HepG2 (cell line): ENCODE measurements around the gene CC2D1A. TPM values are rescaled to one million over a fixed set of nuclear protein-coding genes. Genes with fewer than 3 reads are reported as not detected.
A peak's percentile ranks its signal among the peaks of the same experiment; 100 is the strongest.

ENCODE experiments used
- ATAC-seq: fragments of 200-7000 bp; cut with Tn5 transposase; 3 replicates; pipeline ENCODE4 v1.9.1; 2020; ENCODE audit warnings: mild to moderate bottlenecking, moderate library complexity
- BruUV-seq: library from RNA; stranded (reverse); fragments of 400-500 nt; replicated peaks from 2 replicates; lab custom pipeline; 2021; lab: Mats Ljungman, UMichigan
- CTCF ChIA-PET: fragments of 300-600 bp; formaldehyde crosslinking; extraction: SDS; loops from one replicate; lab custom pipeline; 2021; ENCODE audit warnings: low total read pairs, inconsistent platforms, low intra/inter-chr PET ratio; lab: Yijun Ruan, JAX
- POLR2A ChIA-PET: fragments of 350-600 bp; sonication (Branson Sonifier 250); formaldehyde crosslinking; loops from one replicate; lab custom pipeline; 2020; ENCODE audit warnings: antibody characterized with exemption, inconsistent platforms; lab: Yijun Ruan, JAX
- DNase-seq: peaks from one replicate; pipeline ENCODE4 v3.0.0-alpha.2; 2015; ENCODE audit warnings: low spot score
- FAIRE-seq: peaks from 3 replicates; lab custom pipeline; 2011; peaks lifted over from hg19 to GRCh38; lab: Jason Lieb, UNC
- H2AFZ ChIP-seq: one replicate; pipeline ENCODE4 v1.6.1; 2011; ENCODE audit warnings: low read length, inconsistent platforms
- H3K27ac ChIP-seq: fragments of 300-600 bp; 3 replicates; pipeline ENCODE4 v1.8.0; 2011; ENCODE audit warnings: mixed run types, mild to moderate bottlenecking, mixed read lengths, low read length, inconsistent platforms; ENCODE audit not compliant: insufficient read depth; ENCODE audit errors: extremely low read length
- H3K27me3 ChIP-seq, 2 experiments: fragments of 200-600 bp in 1 of 2; 2 replicates in 1 of 2; 3 replicates in 1 of 2; pipeline versions ENCODE4 v1.6.0 to v1.8.0; 2011; ENCODE audit warnings: low read length in 2 of 2, mild to moderate bottlenecking in 2 of 2, moderate library complexity in 2 of 2, inconsistent platforms in 1 of 2; ENCODE audit not compliant: insufficient read depth in 2 of 2, control insufficient read depth in 1 of 2
- H3K36me3 ChIP-seq, 2 experiments: fragments of 200-600 bp in 1 of 2; replicated peaks in 1 of 2; 2 replicates in 1 of 2; 3 replicates in 1 of 2; pipeline versions ENCODE4 v1.5.1 to v1.8.0; 2011; ENCODE audit warnings: low read length in 2 of 2, inconsistent platforms in 1 of 2; ENCODE audit not compliant: insufficient read depth in 2 of 2, control insufficient read depth in 1 of 2
- H3K4me1 ChIP-seq: 2 replicates; pipeline ENCODE4 v1.5.1; 2012; ENCODE audit warnings: low read length, inconsistent platforms; ENCODE audit not compliant: insufficient read depth
- H3K4me2 ChIP-seq: 2 replicates; pipeline ENCODE4 v1.6.0; 2011; ENCODE audit warnings: low read depth, low read length, inconsistent platforms
- H3K4me3 ChIP-seq, 3 experiments: fragments of 200-600 bp in 1 of 3; sonication (generic), shearing (Covaris generic) in 1 of 3; replicated peaks in 1 of 3; 2 replicates each; pipeline ENCODE4 v1.5.1; 2011 to 2016; ENCODE audit warnings: low read length in 3 of 3, inconsistent platforms in 2 of 3, low read depth in 2 of 3, mild to moderate bottlenecking in 2 of 3, control low read depth in 1 of 3, mixed read lengths in 1 of 3; ENCODE audit not compliant: insufficient read depth in 1 of 3
- H3K79me2 ChIP-seq: one replicate; pipeline ENCODE4 v1.6.1; 2011; ENCODE audit warnings: low read length, inconsistent platforms; ENCODE audit not compliant: insufficient read depth
- H3K9ac ChIP-seq: 2 replicates; pipeline ENCODE4 v1.6.0; 2011; ENCODE audit warnings: mild to moderate bottlenecking, low read depth, low read length, inconsistent platforms; ENCODE audit not compliant: insufficient read depth
- H3K9me3 ChIP-seq: 2 replicates; pipeline ENCODE4 v1.5.1; 2012; ENCODE audit warnings: mild to moderate bottlenecking, low read length
- H4K20me1 ChIP-seq: 2 replicates; pipeline ENCODE4 v1.6.0; 2011; ENCODE audit warnings: inconsistent platforms, mild to moderate bottlenecking, low read length, moderate library complexity; ENCODE audit not compliant: insufficient read depth
- IKZF1 ChIP-seq: fragments of 450-650 bp; IDR thresholded peaks from 2 replicates; pipeline ENCODE4 v1.7.1; 2016
- RBFOX2 ChIP-seq: fragments of 200-400 bp; formaldehyde crosslinking; IDR thresholded peaks from 2 replicates; pipeline ENCODE4 v1.6.1; 2017; ENCODE audit warnings: low read depth, mild to moderate bottlenecking, low read length
- ZNF777 ChIP-seq: sonication (generic); formaldehyde crosslinking; IDR thresholded peaks from 2 replicates; pipeline ENCODE4 v1.4.0; 2020; ENCODE audit warnings: missing genetic modification reagents
- ZNF816 ChIP-seq: sonication (generic); formaldehyde crosslinking; IDR thresholded peaks from 2 replicates; pipeline ENCODE4 v1.8.0; 2022; ENCODE audit warnings: missing genetic modification reagents, mild to moderate bottlenecking, borderline replicate concordance
- WGBS: methylation state at CpG from one replicate; pipeline ENCODE4 v1.1.6; 2017; ENCODE audit warnings: low lambda C conversion rate; 5-methylcytosine and 5-hydroxymethylcytosine counted together
- in situ Hi-C: cut with HindIII; loops from 2 replicates; pipeline ENCODE4 v1.10.0; 2017; ENCODE audit warnings: low pct_unique_long_range_greater_than_20kb; ENCODE audit not compliant: extremely low pct_ligation_motif_present
- intact Hi-C: fragments of 100-400 bp; cut with micrococcal nuclease; formaldehyde crosslinking; loops from one replicate; pipeline ENCODE4 v1.10.0; 2022; ENCODE audit not compliant: unreplicated experiment
- polyA plus RNA-seq, 8 experiments: library from polyadenylated mRNA; depleted of rRNA in 3 of 8; stranded (reverse) in 7 of 8; unstranded in 1 of 8; fragments of >200 nt; fragmentation: Illumina TruSeq in 4 of 8; extraction: Trizol in 4 of 8; gene quantifications; 2 replicates each; pipeline versions ENCODE4 v1.2.1 to v1.2.3, GENCODE V29; 2011 to 2016; ENCODE audit warnings: low read depth in 4 of 8, missing spikeins in 1 of 8, mixed read lengths in 1 of 8; ENCODE audit not compliant: insufficient read depth in 1 of 8
- total RNA-seq, 5 experiments: library from RNA; depleted of rRNA; stranded (reverse); fragments of >200 nt; fragmentation: Illumina TruSeq; extraction: Trizol; gene quantifications; 2 replicates each; pipeline ENCODE4 v1.2.3, GENCODE V29; 2016; ENCODE audit warnings: low read depth in 1 of 5
- TF ChIP-seq, protein P1 (sequence below): sonication (generic); formaldehyde crosslinking; IDR thresholded peaks from 2 replicates; pipeline ENCODE4 v1.4.0; 2020; ENCODE audit warnings: missing genetic modification reagents, mild to moderate bottlenecking, borderline replicate concordance

CC2D1A gene
- total and polyA plus RNA-seq, 2 of the 13 experiments (the other 11 are each of a cell fraction or from before 2014, with no cell fraction given) = 9.7 to 11.5 TPM

DNA sequence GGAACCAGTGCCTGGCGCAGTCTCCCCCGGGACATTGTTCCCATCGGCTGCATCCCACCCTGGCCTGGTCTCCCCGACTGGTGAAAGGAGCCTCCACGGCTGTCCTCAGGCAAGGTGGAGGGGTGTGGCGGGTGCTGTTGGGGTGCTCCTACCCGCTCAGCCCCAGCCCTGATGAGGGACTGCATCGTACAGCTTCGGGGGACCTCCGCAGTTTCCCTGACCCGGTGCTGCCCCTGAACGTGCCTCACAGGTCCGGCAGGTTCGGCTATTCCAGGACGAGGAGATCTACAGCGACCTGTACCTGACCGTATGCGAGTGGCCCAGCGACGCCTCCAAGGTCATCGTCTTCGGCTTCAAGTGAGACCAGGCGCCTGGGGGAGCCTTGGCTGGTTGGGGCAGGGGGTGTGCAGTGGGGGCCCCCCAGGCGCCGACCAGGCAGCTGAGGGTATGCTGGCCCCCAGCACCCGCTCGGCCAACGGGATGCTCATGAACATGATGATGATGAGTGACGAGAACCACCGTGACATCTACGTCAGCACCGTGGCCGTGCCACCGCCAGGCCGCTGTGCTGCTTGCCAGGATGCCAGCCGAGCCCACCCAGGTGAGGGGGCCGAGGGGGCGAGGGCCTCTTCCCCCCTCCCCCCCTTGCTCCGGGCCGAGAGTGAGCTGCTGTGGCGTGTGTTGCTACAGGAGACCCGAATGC lies 49.8 kb downstream of the CC2D1A start:
- BruUV-seq = no TSS peak

DNA sequence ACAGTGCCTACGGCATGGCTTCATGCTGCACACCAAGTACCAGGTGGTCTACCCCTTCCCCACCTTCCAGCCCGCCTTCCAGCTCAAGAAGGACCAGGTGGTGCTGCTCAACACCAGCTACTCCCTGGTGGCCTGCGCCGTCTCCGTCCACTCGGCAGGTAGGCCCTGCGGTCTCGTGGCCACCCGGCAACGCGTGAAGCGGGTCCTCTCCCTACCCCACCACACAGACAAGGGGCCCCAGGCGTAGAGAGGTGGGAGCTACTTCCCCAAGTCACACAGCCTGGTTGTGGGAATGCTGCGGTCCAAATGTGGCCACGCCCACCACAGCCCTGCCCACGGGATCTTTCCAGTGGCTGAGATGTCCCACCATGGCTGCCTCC lies 50.4 kb downstream of the CC2D1A start:
- POLR2A ChIA-PET = no interaction called here
- no TSS peak for BruUV-seq
- Histone ChIP-seq H3K36me3 (peaks cover 19 to 55% of the 10 kb centered on the region in 2 experiments; a peak in 4 of 5 replicates), H3K4me1 (peaks cover 10% of the 10 kb centered on the region), H2AFZ (no peak overlapping the region), H3K27ac (no peak overlapping the region), H3K9ac (no peak overlapping the region), H3K79me2 (peaks cover 14% of the 10 kb centered on the region), H3K4me2 (no peak overlapping the region), H4K20me1 (no peaks in the 10 kb centered on the region), H3K9me3 (no peaks in the 10 kb centered on the region), H3K4me3 (no peak overlapping the region), H3K27me3 (no peaks in the 10 kb centered on the region; a peak in 1 of 5 replicates)
- intact Hi-C loops = no loop called here
- ATAC-seq (no peak), FAIRE-seq (no peak), DNase-seq (no peak)
- WGBS = 100% methylated on average over 6 of the region's 16 CpGs
- CTCF ChIA-PET = no interaction called here
- in situ Hi-C loops = no loop called here
- TF ChIP-seq, protein P1, sequence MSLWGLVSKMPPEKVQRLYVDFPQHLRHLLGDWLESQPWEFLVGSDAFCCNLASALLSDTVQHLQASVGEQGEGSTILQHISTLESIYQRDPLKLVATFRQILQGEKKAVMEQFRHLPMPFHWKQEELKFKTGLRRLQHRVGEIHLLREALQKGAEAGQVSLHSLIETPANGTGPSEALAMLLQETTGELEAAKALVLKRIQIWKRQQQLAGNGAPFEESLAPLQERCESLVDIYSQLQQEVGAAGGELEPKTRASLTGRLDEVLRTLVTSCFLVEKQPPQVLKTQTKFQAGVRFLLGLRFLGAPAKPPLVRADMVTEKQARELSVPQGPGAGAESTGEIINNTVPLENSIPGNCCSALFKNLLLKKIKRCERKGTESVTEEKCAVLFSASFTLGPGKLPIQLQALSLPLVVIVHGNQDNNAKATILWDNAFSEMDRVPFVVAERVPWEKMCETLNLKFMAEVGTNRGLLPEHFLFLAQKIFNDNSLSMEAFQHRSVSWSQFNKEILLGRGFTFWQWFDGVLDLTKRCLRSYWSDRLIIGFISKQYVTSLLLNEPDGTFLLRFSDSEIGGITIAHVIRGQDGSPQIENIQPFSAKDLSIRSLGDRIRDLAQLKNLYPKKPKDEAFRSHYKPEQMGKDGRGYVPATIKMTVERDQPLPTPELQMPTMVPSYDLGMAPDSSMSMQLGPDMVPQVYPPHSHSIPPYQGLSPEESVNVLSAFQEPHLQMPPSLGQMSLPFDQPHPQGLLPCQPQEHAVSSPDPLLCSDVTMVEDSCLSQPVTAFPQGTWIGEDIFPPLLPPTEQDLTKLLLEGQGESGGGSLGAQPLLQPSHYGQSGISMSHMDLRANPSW (CRISPR knock-in tag) = no peak
- TF ChIP-seq IKZF1 (no peak), ZNF816 (CRISPR knock-in tag) (no peak)

More for the DNA sequence above, 49.8 kb downstream of the CC2D1A start:
- Histone ChIP-seq H3K27ac (no peak overlapping the region), H3K36me3 (peaks cover 19 to 52% of the 10 kb centered on the region in 2 experiments; a peak in 4 of 5 replicates), H4K20me1 (no peaks in the 10 kb centered on the region), H3K27me3 (no peaks in the 10 kb centered on the region; a peak in 1 of 5 replicates), H3K9ac (no peak overlapping the region)
- CTCF ChIA-PET = no interaction called here
- DNase-seq = no peak
- no peak for ATAC-seq
- no peak for TF ChIP-seq ZNF777 (CRISPR knock-in tag)
- peak; percentile 32 for TF ChIP-seq RBFOX2
- TF ChIP-seq, all 625 proteins: peak for 1
- in situ Hi-C loops = no loop called here
- no peaks in the 10 kb centered on the region for H3K9me3 ChIP-seq
- peaks cover 14% of the 10 kb centered on the region for H3K79me2 ChIP-seq
- FAIRE-seq = no peak
- H3K4me2 ChIP-seq = no peak overlapping the region
- POLR2A ChIA-PET = no interaction called here
- intact Hi-C loops = no loop called here
- WGBS = 97% methylated on average over 10 of the region's 42 CpGs
- no peak overlapping the region for H3K4me3 ChIP-seq
- no peak overlapping the region for H2AFZ ChIP-seq
- H3K4me1 ChIP-seq = peaks cover 10% of the 10 kb centered on the region
